IMR-90 (cell line): ENCODE results near the gene APLF.

Source experiments
- BHLHE40 ChIP-seq: fragments of 150-350 bp; IDR thresholded peaks from 2 replicates; pipeline ENCODE4 v1.6.1; 2016; ENCODE audit warnings: mild to moderate bottlenecking, low read depth, low read length
- CEBPB ChIP-seq: IDR thresholded peaks from 2 replicates; pipeline ENCODE4 v1.6.1; 2012; ENCODE audit warnings: low read depth, low read length, improper control_type of control experiment
- FOS ChIP-seq: fragments of 150-350 bp; IDR thresholded peaks from 2 replicates; pipeline ENCODE4 v1.6.1; 2016; ENCODE audit warnings: low read depth, low read length
- MAFK ChIP-seq: IDR thresholded peaks from 2 replicates; pipeline ENCODE4 v1.6.1; 2012; ENCODE audit warnings: low read depth, low read length, improper control_type of control experiment
- MAZ ChIP-seq: IDR thresholded peaks from 2 replicates; pipeline ENCODE4 v1.6.1; 2012; ENCODE audit warnings: low read depth, mild to moderate bottlenecking, low read length, improper control_type of control experiment, moderate library complexity, borderline replicate concordance
- MXI1 ChIP-seq: IDR thresholded peaks from 2 replicates; pipeline ENCODE4 v1.6.1; 2012; ENCODE audit warnings: low read depth, mild to moderate bottlenecking, low read length, moderate library complexity, borderline replicate concordance
- POLR2A ChIP-seq: IDR thresholded peaks from 2 replicates; pipeline ENCODE4 v1.6.1; 2012; ENCODE audit warnings: mild to moderate bottlenecking, low read depth, low read length
- RAD21 ChIP-seq: IDR thresholded peaks from 2 replicates; pipeline ENCODE4 v1.6.1; 2012; ENCODE audit warnings: low read length, improper control_type of control experiment
- RFX5 ChIP-seq: IDR thresholded peaks from 2 replicates; pipeline ENCODE4 v1.8.0; 2012; ENCODE audit warnings: low read depth, mild to moderate bottlenecking, low read length, moderate library complexity
- SMC3 ChIP-seq: fragments of 150-350 bp; IDR thresholded peaks from 2 replicates; pipeline ENCODE4 v1.6.1; 2016; ENCODE audit warnings: low read depth, mild to moderate bottlenecking, antibody characterized with exemption, low read length, moderate library complexity
- TF ChIP-seq, protein P1 (sequence below): conservative IDR thresholded peaks from 2 replicates; pipeline ENCODE4 v1.5.1; 2012; ENCODE audit warnings: mild to moderate bottlenecking, low read depth, low read length, improper control_type of control experiment
- TF ChIP-seq, protein P2 (sequence below): fragments of 150-350 bp; IDR thresholded peaks from 2 replicates; pipeline ENCODE4 v1.6.1; 2016; ENCODE audit warnings: low read depth, mild to moderate bottlenecking, low read length, moderate library complexity, borderline replicate concordance
- TF ChIP-seq, protein P3 (sequence below): fragments of 150-350 bp; IDR thresholded peaks from 2 replicates; pipeline ENCODE4 v1.6.1; 2017; ENCODE audit warnings: mild to moderate bottlenecking, antibody characterized with exemption, low read length, low read depth

DNA sequence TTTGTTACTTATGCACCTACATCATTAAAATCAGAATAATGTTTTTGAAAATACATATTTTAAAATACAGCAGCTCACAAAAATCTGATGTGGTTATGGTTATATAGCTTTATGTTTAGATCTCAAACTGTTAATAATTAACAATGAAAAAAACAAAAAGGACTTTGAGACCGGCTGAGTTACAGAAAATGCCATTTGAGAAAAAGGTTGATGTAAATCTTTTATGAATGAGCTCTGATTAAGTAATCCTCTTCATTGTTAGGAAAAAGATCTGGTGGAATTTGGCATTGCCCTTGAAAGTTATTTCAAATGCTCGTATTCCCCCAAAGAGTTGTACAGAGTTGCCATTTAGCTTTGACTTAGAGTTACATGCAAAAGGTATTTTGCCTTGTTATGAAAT, 93.2 kb downstream of the APLF start:
- TF ChIP-seq, protein P1, sequence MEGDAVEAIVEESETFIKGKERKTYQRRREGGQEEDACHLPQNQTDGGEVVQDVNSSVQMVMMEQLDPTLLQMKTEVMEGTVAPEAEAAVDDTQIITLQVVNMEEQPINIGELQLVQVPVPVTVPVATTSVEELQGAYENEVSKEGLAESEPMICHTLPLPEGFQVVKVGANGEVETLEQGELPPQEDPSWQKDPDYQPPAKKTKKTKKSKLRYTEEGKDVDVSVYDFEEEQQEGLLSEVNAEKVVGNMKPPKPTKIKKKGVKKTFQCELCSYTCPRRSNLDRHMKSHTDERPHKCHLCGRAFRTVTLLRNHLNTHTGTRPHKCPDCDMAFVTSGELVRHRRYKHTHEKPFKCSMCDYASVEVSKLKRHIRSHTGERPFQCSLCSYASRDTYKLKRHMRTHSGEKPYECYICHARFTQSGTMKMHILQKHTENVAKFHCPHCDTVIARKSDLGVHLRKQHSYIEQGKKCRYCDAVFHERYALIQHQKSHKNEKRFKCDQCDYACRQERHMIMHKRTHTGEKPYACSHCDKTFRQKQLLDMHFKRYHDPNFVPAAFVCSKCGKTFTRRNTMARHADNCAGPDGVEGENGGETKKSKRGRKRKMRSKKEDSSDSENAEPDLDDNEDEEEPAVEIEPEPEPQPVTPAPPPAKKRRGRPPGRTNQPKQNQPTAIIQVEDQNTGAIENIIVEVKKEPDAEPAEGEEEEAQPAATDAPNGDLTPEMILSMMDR: no peak
- TF ChIP-seq, protein P2, sequence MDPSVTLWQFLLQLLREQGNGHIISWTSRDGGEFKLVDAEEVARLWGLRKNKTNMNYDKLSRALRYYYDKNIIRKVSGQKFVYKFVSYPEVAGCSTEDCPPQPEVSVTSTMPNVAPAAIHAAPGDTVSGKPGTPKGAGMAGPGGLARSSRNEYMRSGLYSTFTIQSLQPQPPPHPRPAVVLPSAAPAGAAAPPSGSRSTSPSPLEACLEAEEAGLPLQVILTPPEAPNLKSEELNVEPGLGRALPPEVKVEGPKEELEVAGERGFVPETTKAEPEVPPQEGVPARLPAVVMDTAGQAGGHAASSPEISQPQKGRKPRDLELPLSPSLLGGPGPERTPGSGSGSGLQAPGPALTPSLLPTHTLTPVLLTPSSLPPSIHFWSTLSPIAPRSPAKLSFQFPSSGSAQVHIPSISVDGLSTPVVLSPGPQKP: no peak
- TF ChIP-seq RFX5: no peak
- no peak for TF ChIP-seq POLR2A
- TF ChIP-seq SMC3: no peak
- TF ChIP-seq MAZ: no peak
- TF ChIP-seq, protein P3, sequence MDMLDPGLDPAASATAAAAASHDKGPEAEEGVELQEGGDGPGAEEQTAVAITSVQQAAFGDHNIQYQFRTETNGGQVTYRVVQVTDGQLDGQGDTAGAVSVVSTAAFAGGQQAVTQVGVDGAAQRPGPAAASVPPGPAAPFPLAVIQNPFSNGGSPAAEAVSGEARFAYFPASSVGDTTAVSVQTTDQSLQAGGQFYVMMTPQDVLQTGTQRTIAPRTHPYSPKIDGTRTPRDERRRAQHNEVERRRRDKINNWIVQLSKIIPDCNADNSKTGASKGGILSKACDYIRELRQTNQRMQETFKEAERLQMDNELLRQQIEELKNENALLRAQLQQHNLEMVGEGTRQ: no peak
- no peak for TF ChIP-seq CEBPB
- no peak for TF ChIP-seq RAD21
- TF ChIP-seq MXI1: no peak
- no peak for TF ChIP-seq FOS
- no peak for TF ChIP-seq BHLHE40
- no peak for TF ChIP-seq MAFK
